ENCODE measurements around the gene HES2.

HES2 gene, protein sequence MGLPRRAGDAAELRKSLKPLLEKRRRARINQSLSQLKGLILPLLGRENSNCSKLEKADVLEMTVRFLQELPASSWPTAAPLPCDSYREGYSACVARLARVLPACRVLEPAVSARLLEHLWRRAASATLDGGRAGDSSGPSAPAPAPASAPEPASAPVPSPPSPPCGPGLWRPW

DNA sequence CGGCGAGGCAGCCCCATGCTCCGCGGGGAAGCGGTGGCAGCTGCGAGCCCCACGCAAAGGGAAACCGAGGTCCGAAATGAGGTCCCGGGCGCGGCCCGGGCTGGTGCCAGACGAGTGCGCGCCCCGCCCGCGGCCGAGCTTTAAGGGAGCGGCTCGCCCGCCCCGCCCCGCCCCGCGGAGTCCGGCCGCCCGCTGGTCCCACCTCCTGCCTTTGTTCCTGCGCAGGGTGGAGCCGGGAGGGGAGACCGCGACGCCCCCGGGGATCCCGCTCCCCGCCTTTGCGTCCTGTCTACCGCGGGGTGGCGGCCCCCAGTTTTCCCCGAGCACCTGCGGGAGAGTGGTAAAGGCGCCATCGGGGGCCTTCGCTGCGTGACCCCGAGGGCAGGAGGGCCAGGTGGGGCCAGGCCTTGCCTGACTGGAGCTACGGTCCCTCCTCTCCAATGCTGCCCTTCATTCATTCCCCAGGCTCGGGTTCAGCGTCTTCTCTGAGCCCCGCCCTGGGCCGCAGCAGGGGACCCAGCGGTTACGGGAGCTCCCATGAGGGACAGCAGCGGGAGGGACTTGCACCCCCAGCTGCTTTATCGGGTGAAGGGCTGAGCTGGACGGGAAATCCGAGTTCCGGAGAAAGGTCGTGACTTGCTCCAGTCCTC, at the start of gene HES2:
TSS of gene HES2 (minus strand) at position 116 of the 650 bp plus-strand sequence. CDS start at position 17, 99 bp downstream.
- Histone ChIP-seq H3K4me1 (ENCODE audit: control insufficient read depth, low read depth, low read length) (peaks cover 5% of the 10 kb centered on the region), H3K9me3 (ENCODE audit: control insufficient read depth, low read depth, low read length) (no peaks in the 10 kb centered on the region), H3K9ac (ENCODE audit: low read length) (no peak within 1 kb of the TSS), H3K27ac (ENCODE audit: low read length) (no peak within 1 kb of the TSS), H3K4me3 (ENCODE audit: low read length) (peak within 1 kb of the TSS; percentile 39), H3K27me3 (ENCODE audit: control insufficient read depth, insufficient read depth, low read length) (peaks cover 100% of the 10 kb centered on the region), H3K36me3 (ENCODE audit: control insufficient read depth, low read depth, low read length) (no peaks in the 10 kb centered on the region)

DNA sequence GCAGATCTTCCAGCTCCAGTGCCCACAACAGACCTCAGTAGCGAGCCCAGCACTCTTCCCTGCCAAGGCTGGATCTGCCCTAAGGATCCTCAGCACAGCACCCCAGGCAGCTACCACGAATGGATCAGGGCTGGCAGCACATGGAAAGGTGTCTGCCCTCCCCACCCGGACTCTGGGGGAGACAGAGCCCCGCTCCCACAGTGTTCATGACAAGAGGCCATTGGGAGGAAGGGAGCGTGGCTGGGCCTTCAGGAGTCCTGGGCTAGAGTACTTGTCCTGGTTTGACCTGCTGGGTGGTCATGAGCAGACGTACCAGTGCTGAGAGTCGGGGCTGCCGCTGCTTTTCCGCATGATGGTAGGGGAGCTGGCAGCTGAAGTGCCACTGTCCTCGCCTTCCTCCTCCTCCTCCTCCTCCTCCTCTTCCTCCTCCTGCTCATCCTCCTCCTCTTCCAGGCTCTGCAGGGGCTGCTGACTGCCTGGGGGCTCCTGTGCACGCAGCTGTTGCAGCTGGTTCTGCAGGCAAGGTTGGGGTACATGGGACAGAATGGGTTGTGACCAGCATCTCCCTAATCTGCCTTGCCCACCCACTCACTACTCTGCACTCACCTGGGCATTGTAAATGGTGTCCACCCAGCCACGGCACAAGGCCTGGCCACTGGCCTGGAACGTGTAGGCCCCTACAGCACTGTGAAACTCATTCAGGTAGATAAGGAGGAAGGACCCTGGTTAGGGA, 49.2 kb upstream of the HES2 start:
- Histone ChIP-seq H3K36me3 (ENCODE audit: control insufficient read depth, low read depth, low read length) (peaks cover 24% of the 10 kb centered on the region), H3K27ac (ENCODE audit: low read length) (no peak overlapping the region), H3K9me3 (ENCODE audit: control insufficient read depth, low read depth, low read length) (no peaks in the 10 kb centered on the region), H3K4me3 (ENCODE audit: low read length) (no peak overlapping the region), H3K27me3 (ENCODE audit: control insufficient read depth, insufficient read depth, low read length) (no peaks in the 10 kb centered on the region), H3K9ac (ENCODE audit: low read length) (no peak overlapping the region), H3K4me1 (ENCODE audit: control insufficient read depth, low read depth, low read length) (no peaks in the 10 kb centered on the region)

DNA sequence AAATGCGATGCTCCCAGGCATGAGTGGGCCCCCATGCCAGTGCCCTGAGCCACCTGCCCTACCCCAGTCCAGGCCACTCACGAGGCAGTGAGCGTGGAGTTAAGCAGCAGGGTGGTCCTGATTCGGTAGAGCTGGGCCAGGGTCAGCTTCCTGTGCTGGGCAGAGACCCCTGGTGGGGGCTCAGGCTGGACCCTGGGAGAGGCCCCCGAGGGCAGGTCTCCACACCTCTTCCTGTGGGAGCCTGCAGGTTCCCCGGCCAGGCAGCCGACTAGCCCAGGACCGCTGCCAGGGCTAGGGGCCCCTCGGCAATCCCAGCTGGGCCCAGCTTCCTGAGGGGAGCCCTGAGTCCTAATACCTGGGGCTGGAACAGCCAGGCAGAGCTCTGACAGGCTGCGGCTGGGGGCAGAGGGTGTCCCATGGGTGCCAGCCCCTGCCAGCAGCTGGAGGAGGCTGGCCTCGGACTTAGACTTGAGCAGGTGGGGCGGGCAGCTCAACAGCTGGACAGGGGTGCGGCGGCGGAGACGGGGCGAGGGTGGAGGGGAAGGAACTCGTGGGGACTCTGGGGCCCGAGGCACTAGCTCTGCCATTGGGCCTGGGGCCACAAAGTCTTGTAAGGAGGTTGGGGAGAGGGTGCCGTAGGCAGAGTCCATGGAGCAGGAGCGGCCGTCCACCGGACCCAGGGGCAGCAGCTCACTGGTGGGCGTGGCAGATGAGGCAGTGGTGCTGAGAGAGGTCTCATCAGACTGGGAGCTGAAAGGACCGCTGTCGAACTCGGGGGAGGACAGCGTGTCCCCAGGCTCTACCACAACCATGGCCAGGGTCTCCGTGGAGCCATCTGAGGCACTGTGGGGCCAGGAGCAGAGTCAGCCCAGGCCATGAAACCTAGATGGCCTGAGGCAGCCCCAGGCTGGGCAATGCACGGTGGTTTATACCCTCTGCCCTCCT, 48.3 kb upstream of the HES2 start:
- H3K4me1 ChIP-seq (ENCODE audit: control insufficient read depth, low read depth, low read length), result no peaks in the 10 kb centered on the region
- no peaks in the 10 kb centered on the region for H3K27me3 ChIP-seq (ENCODE audit: control insufficient read depth, insufficient read depth, low read length)
- no peaks in the 10 kb centered on the region for H3K9me3 ChIP-seq (ENCODE audit: control insufficient read depth, low read depth, low read length)
- no peak overlapping the region for H3K27ac ChIP-seq (ENCODE audit: low read length)
- H3K4me3 ChIP-seq (ENCODE audit: low read length), result no peak overlapping the region
- H3K36me3 ChIP-seq (ENCODE audit: control insufficient read depth, low read depth, low read length), result peaks cover 24% of the 10 kb centered on the region
- H3K9ac ChIP-seq (ENCODE audit: low read length), result no peak overlapping the region

DNA sequence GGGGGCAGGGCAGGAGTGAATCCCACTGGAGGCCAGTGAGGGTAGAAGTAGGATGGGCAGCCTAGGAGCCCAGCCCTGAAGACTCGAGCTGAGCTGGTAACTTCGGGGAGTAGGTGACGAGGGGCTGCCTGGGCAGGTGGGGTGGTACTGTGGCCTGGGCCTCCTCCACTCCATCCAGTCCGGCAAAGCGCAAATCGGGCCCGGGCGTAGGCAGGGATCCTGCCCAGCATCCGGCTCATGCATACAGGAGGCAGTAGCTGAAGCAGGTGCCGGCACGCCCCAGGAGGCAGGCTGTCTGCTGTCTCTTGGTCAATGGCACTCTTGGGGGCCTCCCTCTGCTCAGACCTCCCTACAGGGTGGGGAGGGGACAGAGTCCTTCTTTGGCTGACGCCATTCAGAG, 47.5 kb upstream of the HES2 start:
- H3K27me3 ChIP-seq (ENCODE audit: control insufficient read depth, insufficient read depth, low read length), result no peaks in the 10 kb centered on the region

DNA sequence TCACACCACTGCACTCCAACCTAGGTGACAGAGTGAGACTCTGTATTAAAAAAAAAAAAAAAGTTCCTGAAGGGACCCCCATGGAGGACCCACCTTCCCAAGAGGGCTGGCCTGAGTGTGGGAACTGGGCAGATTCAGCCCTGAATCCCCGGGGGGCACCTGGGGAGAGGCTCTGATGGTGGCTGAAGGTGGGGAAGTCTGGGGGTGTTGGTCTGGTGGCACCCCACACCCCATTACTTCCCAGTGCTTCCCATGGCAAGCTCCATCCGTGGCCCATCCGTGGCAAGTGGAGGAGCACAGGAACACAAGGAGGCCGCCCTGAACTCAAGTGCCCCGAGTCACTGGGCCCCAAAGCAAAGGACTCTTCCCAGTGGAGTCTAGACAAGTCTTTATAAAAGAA, 47.0 kb upstream of the HES2 start:
- no peaks in the 10 kb centered on the region for H3K9me3 ChIP-seq (ENCODE audit: control insufficient read depth, low read depth, low read length)
- peaks cover 19% of the 10 kb centered on the region for H3K36me3 ChIP-seq (ENCODE audit: control insufficient read depth, low read depth, low read length)
- no peak overlapping the region for H3K27ac ChIP-seq (ENCODE audit: low read length)
- no peak overlapping the region for H3K4me3 ChIP-seq (ENCODE audit: low read length)
- H3K9ac ChIP-seq (ENCODE audit: low read length), result no peak overlapping the region
- H3K4me1 ChIP-seq (ENCODE audit: control insufficient read depth, low read depth, low read length), result no peaks in the 10 kb centered on the region
- H3K27me3 ChIP-seq (ENCODE audit: control insufficient read depth, insufficient read depth, low read length), result no peaks in the 10 kb centered on the region

More for the DNA sequence above, 47.5 kb upstream of the HES2 start:
- H3K9me3 ChIP-seq (ENCODE audit: control insufficient read depth, low read depth, low read length), result no peaks in the 10 kb centered on the region
- no peak overlapping the region for H3K4me3 ChIP-seq (ENCODE audit: low read length)
- H3K36me3 ChIP-seq (ENCODE audit: control insufficient read depth, low read depth, low read length), result peaks cover 19% of the 10 kb centered on the region
- H3K9ac ChIP-seq (ENCODE audit: low read length), result no peak overlapping the region
- no peak overlapping the region for H3K27ac ChIP-seq (ENCODE audit: low read length)
- H3K4me1 ChIP-seq (ENCODE audit: control insufficient read depth, low read depth, low read length), result no peaks in the 10 kb centered on the region

DNA sequence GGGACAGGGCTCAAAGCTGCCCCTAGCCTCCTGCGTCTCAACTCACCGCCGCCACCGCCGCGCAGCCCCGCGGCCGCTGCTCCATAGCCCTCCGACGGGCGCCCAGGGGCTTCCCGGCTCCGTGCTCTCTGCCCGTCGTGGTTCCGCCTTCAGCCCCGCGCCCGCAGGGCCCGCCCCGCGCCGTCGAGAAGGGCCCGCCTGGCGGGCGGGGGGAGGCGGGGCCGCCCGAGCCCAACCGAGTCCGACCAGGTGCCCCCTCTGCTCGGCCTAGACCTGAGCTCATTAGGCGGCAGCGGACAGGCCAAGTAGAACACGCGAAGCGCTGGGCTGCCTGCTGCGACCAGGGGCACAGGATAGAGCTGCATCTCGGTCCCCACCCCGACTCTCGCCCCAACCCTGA, 46.3 kb upstream of the HES2 start, which contains the start of gene TNFRSF25:
TSS of gene TNFRSF25 (minus strand) at position 151 of the 400 bp plus-strand sequence. CDS start at position 85, 66 bp downstream.
- Histone ChIP-seq H3K9me3 (ENCODE audit: control insufficient read depth, low read depth, low read length) (no peaks in the 10 kb centered on the region), H3K27ac (ENCODE audit: low read length) (no peak within 1 kb of the TSS), H3K4me3 (ENCODE audit: low read length) (peak within 1 kb of the TSS; percentile 24), H3K36me3 (ENCODE audit: control insufficient read depth, low read depth, low read length) (peaks cover 19% of the 10 kb centered on the region), H3K4me1 (ENCODE audit: control insufficient read depth, low read depth, low read length) (no peaks in the 10 kb centered on the region), H3K27me3 (ENCODE audit: control insufficient read depth, insufficient read depth, low read length) (no peaks in the 10 kb centered on the region), H3K9ac (ENCODE audit: low read length) (no peak within 1 kb of the TSS)

DNA sequence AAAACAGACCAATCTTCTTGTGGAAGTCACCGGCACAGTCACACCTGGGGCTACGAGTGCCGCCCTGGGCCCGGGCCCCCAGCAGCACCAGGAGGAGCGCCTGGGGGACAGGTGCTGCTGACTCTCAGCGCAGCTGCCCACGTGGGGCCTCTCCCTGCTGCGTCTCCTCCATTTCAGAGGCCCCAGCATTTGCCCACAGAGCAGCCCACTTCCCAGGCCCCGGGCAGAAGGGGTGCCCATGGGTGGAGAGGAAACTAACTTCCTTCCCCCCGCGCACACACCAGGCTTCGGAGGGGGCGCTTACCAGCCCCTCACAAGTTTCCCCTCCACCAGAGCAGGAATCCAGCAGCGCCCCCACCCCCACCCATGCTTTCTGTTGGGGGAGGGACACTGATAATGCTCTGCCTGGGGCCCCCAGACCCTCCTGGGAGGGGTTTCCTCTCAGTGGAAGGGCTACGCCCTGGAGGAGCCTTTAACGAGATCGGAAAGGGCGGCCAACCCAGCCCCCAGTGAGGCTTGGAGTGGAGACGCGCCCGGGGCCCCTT, 45.8 kb upstream of the HES2 start:
- H3K27ac ChIP-seq (ENCODE audit: low read length), result no peak overlapping the region
- H3K4me3 ChIP-seq (ENCODE audit: low read length), result peak overlapping the region; percentile 24
- H3K27me3 ChIP-seq (ENCODE audit: control insufficient read depth, insufficient read depth, low read length), result no peaks in the 10 kb centered on the region
- H3K9ac ChIP-seq (ENCODE audit: low read length), result no peak overlapping the region
- no peaks in the 10 kb centered on the region for H3K9me3 ChIP-seq (ENCODE audit: control insufficient read depth, low read depth, low read length)
- no peaks in the 10 kb centered on the region for H3K4me1 ChIP-seq (ENCODE audit: control insufficient read depth, low read depth, low read length)
- H3K36me3 ChIP-seq (ENCODE audit: control insufficient read depth, low read depth, low read length), result peaks cover 19% of the 10 kb centered on the region

DNA sequence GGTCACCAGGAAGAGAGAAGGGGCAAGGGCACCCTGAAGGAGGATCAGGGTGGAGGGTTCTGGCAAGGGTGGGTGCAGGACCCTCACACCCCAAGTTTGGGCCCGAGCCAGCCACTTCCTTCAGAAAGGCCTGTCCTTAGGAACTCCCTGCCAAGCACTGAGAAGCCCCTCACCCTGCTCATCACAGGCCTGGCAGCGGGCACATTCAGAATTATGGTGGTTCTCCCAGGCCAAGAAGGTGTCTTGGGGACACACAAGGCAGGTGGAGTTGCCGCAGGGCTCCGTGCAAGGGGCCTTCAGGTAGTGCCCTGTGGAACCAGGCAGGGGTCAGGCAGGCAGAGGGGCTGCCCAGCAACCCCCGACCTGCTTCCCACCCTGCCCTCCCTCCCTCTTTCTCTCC, 45.2 kb upstream of the HES2 start:
- no peaks in the 10 kb centered on the region for H3K9me3 ChIP-seq (ENCODE audit: control insufficient read depth, low read depth, low read length)
- H3K4me3 ChIP-seq (ENCODE audit: low read length), result no peak overlapping the region
- no peak overlapping the region for H3K27ac ChIP-seq (ENCODE audit: low read length)
- H3K36me3 ChIP-seq (ENCODE audit: control insufficient read depth, low read depth, low read length), result peaks cover 16% of the 10 kb centered on the region
- no peaks in the 10 kb centered on the region for H3K27me3 ChIP-seq (ENCODE audit: control insufficient read depth, insufficient read depth, low read length)
- no peaks in the 10 kb centered on the region for H3K4me1 ChIP-seq (ENCODE audit: control insufficient read depth, low read depth, low read length)
- no peak overlapping the region for H3K9ac ChIP-seq (ENCODE audit: low read length)

DNA sequence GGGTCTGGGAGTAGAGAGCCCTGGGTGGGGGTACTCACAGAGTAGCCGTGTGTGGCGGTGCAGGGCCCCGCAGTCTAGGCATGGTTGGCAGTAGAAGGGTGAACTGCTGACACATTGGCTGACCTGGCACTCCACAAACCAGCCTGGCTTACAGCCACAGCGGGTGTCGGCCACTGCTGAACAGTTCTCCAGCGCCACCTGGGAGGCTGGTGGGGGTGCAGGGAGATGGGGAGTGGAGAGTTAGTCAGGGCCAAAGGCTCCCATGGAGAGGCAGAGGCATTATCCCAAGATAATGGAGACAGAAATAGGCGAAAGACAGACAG, 44.8 kb upstream of the HES2 start:
- Histone ChIP-seq H3K27ac (ENCODE audit: low read length) (no peak overlapping the region), H3K36me3 (ENCODE audit: control insufficient read depth, low read depth, low read length) (peaks cover 13% of the 10 kb centered on the region), H3K9me3 (ENCODE audit: control insufficient read depth, low read depth, low read length) (no peaks in the 10 kb centered on the region), H3K27me3 (ENCODE audit: control insufficient read depth, insufficient read depth, low read length) (no peaks in the 10 kb centered on the region), H3K9ac (ENCODE audit: low read length) (no peak overlapping the region), H3K4me1 (ENCODE audit: control insufficient read depth, low read depth, low read length) (no peaks in the 10 kb centered on the region), H3K4me3 (ENCODE audit: low read length) (no peak overlapping the region)

DNA sequence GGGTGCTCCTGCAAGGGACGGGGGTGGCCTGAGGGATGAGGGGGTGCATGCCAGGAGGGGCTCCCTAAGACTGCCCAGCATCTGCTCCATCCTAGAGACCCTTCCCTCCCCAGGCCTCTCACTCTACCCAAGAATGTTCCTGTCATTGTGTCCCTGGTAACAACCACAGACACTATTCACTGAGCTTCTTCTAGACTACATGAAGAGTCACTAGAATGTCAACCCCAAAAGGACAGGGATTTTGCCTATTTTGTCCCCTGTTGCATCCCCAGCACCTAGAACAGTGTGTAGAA, 43.3 kb upstream of the HES2 start:
- Histone ChIP-seq H3K4me1 (ENCODE audit: control insufficient read depth, low read depth, low read length) (no peaks in the 10 kb centered on the region), H3K9me3 (ENCODE audit: control insufficient read depth, low read depth, low read length) (no peaks in the 10 kb centered on the region), H3K27me3 (ENCODE audit: control insufficient read depth, insufficient read depth, low read length) (no peaks in the 10 kb centered on the region), H3K9ac (ENCODE audit: low read length) (no peak overlapping the region), H3K4me3 (ENCODE audit: low read length) (no peak overlapping the region), H3K27ac (ENCODE audit: low read length) (no peak overlapping the region), H3K36me3 (ENCODE audit: control insufficient read depth, low read depth, low read length) (peaks cover under 1% of the 10 kb centered on the region)
